ENCODE measurements around the gene STARD13.
"Not testable (repeated sequence)": the region's sequence is repeated elsewhere in the genome, so short reads cannot be mapped to it uniquely, and the experiment has no call there.

The STARD13 gene

DNA sequence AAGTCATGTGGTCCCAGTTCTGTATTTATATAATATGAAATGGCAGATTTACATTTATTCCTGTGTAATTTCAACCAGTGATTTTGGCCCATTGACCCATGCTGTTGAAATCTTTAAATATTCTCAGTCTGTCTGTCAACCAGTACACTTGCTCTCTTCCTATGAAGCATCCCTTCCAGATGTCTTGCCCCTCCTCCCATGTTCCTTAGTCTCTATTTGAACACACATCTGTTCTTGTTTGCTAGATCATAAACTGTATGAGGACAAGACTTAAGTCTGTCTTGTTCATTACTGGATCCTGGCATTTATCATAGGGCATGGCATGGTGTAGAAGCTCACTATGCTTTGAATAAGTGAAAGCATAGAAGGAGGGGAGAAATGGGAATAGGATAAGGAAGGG, 34.9 kb downstream of the STARD13 start:
- DNase-seq = no peak

DNA sequence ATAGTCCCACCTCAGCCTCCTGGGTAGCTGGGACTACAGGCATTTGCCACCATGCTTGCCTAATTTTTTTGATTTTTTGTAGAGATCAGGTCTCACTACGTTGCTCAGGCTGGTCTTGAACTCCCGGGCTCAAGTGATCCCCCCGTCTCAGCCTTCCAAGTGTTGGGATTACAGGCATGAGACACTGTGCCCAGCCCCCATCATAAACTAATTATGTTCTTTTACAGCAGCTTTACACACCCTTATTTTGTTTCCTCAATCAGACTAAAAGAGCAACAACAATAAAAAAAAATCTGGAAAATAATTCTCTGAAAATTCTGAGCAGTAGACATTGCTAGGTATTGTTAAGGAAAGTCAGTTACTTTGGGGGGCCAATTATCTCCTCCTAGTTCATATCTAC, 35.7 kb downstream of the STARD13 start:
- no peak for DNase-seq

DNA sequence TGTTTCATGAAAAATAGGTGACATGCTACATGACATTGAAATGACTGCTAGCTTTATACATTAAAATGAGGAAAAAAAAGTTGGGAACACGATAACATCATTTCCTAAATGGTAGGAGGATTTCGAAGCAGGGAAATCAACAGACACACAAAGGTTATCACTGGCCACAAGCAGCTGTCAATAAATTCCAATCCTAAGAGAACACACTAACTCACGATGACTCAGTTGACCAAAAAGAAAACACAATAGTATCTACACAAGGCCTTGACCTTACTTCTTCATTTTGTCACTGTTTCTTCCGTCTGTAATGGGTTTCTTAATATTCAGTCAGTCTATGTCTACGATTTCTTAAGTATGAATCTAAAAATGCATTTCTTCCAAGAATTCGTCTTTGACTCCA, 36.5 kb downstream of the STARD13 start:
- no peak for DNase-seq

DNA sequence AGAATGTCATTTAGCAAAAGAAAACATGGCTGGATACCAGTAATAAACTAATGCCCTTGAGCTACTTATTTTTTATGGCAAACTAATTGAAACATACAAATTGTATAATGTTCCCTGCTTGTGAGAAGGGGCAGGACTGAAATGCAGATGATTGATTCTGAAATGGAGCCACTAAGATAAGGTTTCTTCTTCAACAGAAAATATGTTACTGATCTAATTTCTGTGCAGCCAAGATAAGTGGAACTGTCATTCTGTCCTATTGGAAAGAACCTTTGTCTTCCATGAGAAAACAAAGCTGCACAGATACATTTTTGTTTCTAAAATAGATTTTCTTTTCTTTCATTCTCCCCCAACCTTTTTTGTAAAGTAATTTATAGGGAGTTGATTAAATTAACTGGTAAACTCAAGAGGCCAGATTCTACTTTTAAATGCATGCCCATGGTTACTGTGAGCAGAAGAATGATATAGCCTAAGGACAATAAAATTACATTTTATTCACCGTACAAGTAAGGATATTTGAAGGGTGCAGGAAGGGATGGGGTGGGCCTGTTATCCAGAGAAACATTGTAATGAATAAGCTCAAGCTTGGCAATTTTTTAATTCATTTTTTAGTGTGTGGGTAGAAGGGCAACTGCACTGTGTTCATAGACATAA, 39.9 kb downstream of the STARD13 start:
- no peak for DNase-seq

DNA sequence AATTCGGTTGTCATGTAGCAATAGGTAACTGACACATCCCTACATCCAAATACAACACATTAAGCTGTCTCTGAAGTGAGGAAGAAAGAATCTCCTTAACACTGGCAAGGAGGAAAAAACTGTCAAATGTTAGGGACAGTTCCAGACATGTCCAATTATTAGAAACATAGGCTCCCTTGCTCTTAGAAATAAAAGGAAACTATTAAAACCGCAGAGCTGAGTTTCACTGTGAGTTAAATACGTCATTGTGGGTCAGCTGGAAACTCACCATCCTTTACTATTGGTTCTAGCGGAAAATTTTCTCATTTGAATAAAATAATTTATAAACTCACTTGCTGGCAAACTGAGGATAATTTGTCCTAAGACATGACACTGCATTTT, 40.7 kb downstream of the STARD13 start:
- DNase-seq = no peak

DNA sequence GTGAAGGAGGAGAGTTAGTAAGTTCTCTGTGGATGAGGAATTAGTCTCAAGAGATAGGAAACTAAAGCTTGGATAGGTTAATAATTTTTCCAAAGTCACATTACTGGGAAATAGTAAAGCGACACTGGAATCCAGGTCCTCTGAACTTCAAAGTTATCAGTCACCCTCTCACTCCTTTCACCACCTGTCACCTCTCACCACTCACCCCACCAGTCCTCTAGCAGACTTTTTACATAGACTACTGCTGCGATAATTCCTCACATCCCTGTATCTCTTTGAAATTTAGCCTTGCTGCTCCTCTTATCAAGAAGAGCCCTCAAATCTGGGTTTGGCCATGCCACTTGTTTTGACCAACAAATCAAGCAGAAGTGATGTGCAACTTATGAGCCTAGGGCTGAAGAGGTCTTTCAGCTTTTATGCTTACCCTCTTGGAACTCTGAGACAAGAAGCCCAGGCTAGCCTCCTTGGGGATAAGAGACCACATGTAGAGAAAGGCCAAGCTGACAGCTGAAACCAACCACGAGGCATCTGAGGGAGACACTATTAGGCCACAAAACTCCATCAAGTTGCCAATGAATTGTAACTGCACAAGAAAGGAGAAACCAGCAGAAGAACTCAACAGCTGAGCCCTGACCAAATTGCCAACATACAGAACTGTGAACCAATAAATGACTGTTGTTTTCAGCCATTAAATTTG, 41.2 kb downstream of the STARD13 start:
- no peak for DNase-seq

DNA sequence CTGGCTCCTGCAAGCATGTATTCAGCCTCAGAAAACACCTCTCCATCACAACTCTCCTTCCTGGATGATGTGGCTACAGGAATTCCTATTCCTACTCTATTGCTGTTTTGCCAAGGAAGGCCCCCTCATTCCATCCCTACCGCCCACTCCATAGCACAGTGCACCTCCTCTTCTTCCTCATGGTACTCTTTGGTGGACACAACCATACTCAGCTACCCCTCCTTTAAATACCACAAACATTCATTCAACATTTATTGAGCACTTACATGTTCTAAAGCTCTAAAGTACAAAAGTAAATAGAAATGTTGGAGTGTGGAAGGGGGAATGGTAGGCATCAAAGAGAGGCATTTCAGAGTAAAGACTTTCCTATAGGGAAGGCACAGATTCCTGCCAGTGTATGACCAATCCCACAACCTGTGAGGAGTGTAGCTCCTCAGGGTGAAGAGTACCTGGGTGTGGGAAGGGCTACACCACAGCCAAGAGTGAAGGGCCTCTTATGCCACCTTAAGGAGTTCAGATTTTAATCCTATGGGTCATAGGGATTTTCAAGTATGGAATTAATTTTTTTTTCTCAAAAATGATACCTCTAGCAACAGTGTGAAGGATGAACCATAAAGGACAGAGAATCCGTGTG, 42.5 kb downstream of the STARD13 start:
- DNase-seq = no peak

DNA sequence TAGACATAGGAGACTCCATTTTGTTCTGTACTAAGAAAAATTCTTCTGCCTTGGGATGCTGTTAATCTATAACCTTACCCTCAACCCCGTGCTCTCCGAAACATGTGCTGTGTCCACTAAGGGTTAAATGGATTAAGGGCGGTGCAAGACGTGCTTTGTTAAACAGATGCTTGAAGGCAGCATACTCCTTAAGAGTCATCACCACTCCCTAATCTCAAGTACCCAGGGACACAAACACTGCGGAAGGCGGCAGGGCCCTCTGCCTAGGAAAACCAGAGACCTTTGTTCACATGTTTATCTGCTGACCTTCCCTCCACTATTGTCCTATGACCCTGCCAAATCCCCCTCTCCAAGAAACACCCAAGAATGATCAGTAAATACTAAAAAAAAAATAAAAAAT, 43.2 kb downstream of the STARD13 start:
- DNase-seq = not testable (repeated sequence)

DNA sequence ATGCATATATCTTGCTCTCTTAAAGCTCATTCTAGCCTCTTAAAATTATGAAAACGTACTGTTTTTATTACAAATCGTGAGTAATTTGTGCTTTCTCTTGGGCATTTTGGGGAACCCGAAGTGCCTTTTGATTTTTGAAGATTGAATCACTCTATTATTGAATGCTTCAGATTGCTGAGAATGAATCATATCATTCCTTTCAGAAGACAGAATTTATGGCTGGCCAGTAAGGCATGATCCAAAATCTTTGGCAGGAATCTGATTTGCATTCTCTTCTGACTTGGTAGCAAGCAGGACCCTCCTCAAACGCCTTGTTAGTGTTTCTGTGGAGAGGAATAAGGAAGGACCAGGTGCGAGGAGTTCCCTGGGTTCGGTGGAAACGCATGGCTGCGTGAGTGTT, 49.5 kb downstream of the STARD13 start:
- DNase-seq = no peak

DNA sequence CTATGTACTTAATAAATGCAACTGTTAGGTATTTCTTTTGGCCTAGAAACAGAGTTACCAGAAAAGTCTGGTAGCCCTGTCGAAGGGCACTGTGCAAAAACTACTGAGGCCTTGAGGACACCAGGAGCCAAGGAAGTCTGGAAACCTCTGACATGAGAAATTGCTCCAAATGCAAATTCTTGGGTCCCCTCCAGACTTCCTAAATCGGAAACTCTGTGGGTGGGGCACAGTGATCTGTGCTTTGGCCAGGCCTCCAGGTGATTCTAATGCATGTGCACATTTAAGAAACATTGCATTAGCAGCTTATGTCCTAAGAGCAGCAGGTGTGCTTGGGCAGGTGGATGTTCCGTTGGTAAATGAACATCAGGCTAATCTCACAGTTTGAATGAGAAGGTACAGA, 50.0 kb downstream of the STARD13 start:
- DNase-seq = no peak

DNA sequence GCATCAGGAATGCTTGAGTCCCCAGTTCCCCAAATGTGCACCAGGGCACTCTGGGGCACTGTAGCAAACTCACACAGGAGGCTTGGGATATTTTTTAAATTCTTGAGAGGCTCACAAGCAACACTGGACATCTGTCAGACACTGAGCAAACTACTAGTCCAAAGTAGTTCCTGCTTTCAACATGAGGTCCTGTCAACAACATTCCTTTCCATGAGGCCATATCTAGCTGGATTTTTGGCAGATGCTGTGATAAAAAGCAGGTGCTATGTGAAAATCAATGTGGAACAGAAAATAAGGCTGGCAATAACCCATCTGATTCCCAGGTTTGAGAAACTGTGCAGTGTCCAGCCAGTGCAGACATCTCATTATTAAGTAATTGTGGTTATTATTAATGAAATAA, 50.5 kb downstream of the STARD13 start:
- no peak for DNase-seq

DNA sequence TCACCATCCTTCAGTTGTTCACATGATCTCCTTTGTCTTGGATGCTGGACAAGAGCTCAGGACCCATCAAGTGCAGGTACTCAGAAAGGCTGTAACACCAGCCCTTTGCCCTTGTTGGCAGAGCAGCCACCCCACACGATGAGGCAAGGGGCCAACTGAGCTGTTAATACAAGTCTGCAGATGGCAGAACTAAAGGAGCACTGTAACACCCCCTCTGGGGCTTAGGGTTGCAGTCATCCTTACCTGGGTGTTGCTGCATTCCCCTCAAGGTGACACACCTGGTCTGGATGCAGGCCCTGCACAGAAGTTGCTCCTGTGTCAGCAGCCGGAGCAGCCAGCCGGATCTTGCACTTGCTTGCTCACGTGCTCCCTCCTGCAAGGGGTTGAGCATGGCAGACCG, 52.0 kb downstream of the STARD13 start:
- no peak for DNase-seq

DNA sequence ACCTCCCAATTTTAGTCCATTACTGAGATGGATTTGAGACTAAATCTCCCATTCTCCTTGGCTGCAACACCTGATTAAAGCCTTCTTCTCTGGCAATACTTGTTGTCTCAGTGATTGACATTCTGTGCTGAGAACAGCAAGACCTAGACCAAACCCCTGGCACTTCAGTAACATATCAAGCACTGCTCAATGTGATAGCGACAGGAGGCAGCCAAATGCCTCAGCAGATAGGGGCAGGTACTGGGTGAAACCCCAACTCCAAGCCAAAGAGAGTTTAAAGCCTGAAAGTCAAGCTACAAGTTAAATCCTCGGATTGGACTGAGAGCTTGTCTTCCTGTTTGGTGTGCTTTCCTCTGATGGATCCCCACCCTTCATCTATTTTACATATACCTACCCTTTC, 52.7 kb downstream of the STARD13 start:
- DNase-seq = no peak

DNA sequence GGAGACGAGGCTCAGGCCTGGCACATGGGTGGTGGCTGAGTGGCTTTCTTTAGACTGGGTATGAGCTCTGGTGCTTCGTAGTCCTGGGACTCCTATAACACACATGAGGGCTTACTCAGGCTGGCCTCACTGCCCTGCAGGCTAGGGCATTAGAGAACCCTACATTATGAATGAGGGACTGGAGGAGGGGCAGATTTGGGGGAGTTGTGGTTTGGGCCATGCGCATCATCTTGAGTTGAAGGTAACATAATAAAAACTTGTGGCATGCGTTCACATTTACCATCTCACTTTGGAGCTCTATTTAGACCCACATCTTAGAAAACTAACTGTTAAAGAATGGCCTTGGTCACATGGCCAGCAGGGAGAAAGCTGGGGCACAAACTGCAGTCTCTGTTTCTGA, 54.2 kb downstream of the STARD13 start:
- no peak for DNase-seq

DNA sequence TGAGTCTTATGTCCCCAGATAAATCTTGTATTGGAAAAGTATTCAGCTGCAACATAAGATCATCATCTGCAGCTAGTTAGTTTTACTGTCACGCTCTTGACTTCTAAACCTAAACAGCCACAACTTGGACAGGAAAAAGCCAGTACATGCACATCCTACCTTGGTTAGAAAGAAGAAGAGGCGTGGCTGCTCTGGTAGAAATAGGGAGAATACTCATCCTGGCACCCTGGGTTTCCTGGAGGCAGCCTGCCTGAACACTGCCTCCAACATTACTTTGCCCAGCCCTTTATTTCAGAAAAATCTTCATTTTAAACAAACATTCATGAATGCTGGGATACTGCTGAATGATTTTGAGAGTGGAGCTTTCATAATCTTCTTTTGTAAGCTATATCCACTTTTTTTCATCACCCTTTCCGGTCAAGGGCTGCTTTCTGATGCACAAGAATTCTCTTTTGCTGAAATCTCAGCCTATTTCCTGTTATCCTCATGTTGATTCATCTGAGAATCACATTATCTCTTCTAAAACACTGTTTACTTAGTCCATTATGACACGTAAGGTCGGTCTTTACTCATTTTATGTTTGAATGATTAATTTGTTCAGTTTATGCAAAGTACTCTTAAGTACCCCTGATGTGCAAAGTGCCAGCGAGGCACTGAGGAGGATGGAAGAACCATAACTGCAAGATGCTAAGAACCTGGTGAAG, 55.2 kb downstream of the STARD13 start:
- no peak for DNase-seq

DNA sequence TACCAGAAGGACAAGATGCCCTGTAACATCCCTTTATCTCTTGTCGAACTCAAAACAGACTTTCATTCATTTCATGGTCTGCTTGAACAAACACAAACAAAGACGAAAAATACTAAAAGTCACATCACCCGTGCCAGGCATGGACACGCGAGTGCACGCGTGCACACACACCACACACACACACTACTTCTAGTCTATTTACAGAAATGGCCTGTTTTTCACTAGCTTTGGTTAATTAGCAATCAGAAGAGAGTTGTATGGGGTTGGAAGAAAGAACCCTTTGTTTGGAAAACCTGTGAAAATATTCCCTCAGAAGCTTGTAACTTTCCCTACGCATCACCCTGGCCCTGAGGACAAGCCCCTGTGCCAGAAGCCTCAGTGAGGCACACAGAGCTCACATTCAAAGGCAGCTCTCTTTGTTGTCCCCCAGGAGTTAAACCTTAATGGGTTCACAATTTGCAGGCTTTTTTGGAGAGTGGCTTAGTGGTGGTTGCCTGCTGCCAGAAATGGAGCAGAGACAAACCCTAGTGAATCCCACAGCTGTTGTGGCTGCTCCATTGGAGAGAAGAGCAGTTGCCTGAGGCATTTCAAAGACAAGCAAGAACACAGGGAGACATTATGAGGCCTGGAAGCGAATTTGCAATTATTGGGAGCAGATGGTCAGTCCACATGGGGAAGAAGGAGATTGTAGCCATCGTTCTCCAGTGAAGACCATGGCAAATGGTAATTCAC, 55.9 kb downstream of the STARD13 start:
- DNase-seq = no peak

DNA sequence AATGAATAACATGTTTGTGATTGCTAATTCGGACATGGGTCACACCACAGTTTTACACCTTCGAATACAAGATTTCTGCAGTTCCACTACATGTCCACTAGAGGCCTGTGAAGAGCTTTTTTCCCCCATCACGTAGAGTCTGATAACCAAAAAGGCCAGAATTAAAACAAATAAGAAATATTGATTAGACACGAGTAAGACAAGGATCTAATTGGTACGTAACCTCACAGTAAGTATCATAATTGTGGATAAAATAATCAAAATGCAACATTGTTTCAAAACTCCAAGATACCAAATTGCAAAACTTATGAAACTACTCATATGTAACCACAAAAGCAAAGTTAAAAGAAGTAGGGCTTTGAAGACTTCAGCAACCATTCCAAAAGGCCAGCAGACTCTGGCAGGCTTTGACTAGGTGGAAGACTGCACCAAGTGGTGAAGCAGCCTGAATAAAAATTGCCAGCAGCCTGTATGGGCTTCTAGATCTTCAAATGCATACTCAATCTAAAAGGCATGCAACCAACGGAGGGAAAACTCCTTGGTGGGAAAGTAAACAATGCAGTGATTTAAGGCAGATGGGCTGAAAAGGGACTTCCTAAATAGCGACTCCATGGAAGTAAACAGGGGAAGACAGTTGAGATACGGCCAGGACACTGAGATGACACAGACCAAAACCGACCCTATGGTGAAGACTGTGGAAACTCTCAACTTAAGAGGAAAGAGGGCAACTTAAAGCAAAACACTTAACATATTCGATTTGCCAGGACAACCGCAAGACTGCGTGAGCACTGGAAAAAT, 56.7 kb downstream of the STARD13 start:
- DNase-seq = no peak

DNA sequence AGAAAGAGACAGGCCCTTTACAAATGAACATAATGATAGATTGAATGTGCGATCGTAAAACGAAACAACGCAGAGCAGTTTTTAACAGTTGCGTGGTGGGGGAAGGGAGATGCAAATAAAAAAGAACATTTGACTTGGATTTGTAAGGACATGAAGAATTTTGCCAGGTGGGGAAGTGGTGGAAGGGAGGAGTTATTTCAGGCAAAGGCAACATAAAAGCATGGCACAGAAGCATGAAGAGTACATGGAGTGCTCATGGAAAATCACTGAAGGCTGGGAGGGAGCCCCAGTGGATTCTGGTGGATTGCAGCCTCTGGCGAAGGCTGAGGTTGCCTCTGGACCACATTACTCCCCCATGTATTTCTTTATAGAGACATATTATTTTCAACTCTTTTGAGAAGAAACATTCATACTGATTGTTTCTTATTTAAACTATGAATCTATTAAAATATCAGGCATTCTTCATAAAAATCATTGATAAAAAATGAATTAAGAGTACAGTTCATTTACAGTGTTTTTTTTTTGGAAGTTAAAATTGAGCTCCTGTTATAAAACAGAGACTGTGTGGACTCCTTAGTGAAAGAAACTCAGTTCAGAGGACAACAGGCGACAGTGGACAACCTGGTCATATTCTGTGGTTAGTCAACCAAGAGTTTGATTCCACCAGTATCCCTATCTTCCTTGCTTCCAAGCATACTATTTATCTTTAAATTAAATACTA, 57.5 kb downstream of the STARD13 start:
- no peak for DNase-seq

DNA sequence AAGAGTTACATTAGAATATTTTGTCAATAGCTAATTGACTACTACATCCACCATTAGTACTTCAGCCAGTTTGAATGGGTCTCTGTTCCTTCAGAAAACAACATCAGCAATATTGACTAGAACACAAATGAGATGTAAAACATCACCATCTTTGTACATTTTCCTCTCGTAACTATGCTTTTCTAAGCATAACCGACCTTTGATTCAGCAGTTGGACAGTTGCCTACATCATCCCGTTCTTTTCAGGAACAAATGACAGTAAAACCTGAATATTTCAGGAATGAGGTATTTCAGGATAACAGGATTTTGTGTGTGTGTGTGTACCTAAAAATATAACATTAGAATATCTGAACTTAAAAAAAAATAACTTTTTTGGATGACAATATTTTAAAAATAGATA, 60.9 kb downstream of the STARD13 start:
- no peak for DNase-seq

DNA sequence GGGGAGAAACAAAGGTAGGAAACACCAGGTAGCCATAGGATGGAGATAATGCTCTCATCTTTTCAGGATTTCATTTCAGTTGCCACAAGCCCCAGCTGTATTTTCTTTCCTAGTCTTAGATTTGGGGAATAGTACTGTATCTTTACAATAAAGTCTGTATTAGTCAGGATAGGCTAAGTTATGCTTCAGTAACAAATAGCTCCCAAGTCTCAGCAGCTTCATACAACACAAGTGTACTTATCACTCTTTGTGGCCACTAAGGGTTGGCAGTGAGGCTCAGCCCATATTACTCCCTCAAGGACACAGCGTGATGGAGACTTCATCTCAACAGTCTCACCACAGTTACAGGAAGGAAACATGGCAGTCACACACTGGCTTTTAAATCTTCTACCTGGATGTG, 61.4 kb downstream of the STARD13 start:
- no peak for DNase-seq

DNA sequence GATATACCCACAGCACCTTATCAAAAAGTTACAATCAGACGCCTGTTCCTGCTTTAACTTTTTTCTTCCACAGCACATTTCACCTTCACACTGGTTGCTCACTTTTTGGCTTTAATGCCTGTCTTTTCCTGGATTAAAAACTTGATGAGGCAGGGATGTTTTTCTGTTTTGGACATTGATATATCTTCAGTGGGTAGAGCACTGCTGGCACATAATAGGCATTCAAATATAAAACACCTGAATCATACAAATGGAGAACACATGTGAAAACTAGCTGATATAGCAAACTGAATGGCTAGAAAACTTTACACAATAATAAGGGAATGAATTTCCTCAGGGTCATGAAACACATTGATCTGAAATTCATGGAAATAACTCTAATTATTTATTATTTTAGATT, 65.6 kb downstream of the STARD13 start:
- no peak for DNase-seq

DNA sequence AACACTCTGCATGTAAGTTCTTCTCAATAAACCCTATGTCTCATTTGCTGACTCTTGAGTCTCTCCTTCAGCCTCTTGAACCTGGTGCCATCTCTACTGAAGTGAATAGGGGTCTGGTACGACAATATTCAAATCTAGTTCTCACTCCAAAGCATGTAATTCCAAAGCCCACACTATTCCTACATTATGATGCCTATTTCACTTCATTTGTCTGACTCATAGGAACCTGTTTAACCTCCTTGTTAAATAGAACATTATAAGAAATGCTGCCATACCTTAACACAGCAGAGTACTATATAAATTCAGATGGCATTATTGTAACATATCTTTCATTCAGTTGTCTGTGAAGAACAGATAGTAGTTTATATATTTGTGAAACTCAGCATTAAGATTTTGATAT, 67.1 kb downstream of the STARD13 start:
- DNase-seq = no peak
